Subcutaneous abdominal adipose tissue (tissue), 5 donors: ENCODE data around the gene NUP93.
"Not testable (repeated sequence)": the region's sequence is repeated elsewhere in the genome, so short reads cannot be mapped to it uniquely, and the experiment has no call there.

ENCODE experiments used
- H3K27ac ChIP-seq: one replicate; pipeline ENCODE4 v1.7.0; 2013; ENCODE audit warnings: low read depth, mild to moderate bottlenecking, inconsistent platforms, low read length, moderate library complexity
- H3K27me3 ChIP-seq, 5 donors: one replicate each; pipeline ENCODE4 v1.7.0; 2013; ENCODE audit warnings: low read length in 5 of 5, inconsistent platforms in 1 of 5; ENCODE audit not compliant: control insufficient read depth in 5 of 5, insufficient read depth in 4 of 5
- H3K36me3 ChIP-seq, 5 donors: one replicate each; pipeline ENCODE4 v1.7.0; 2013; ENCODE audit warnings: low read length in 5 of 5; ENCODE audit not compliant: control insufficient read depth in 5 of 5, insufficient read depth in 5 of 5
- H3K4me1 ChIP-seq, 5 donors: one replicate each; pipeline ENCODE4 v1.7.0; 2013; ENCODE audit warnings: low read length in 5 of 5, mild to moderate bottlenecking in 3 of 5, moderate library complexity in 1 of 5; ENCODE audit not compliant: control insufficient read depth in 5 of 5, insufficient read depth in 5 of 5
- H3K4me3 ChIP-seq, 5 donors: one replicate each; pipeline ENCODE4 v1.7.0; 2013; ENCODE audit warnings: low read length in 5 of 5, low read depth in 1 of 5
- H3K9ac ChIP-seq, 5 donors: one replicate each; pipeline ENCODE4 v1.7.0; 2013; ENCODE audit warnings: low read length in 5 of 5, mild to moderate bottlenecking in 4 of 5, moderate library complexity in 3 of 5
- H3K9me3 ChIP-seq, 5 donors: one replicate each; pipeline ENCODE4 v1.7.0; 2013; ENCODE audit warnings: low read length in 5 of 5; ENCODE audit not compliant: control insufficient read depth in 5 of 5
- donor health status: healthy.
- donor health status: healthy.
- donor health status: healthy.
- donor health status: healthy.
- donor health status: healthy.

Gene NUP93

GRCh38 chr16:56860226-56861020 is 130.5 kb downstream of the NUP93 start:
- Histone ChIP-seq H3K9ac (no peak overlapping the region), H3K27ac (no peak overlapping the region), H3K4me1 (peaks cover 0 to 5% (median 0%) of the 10 kb centered on the region in 5 donors)

DNA sequence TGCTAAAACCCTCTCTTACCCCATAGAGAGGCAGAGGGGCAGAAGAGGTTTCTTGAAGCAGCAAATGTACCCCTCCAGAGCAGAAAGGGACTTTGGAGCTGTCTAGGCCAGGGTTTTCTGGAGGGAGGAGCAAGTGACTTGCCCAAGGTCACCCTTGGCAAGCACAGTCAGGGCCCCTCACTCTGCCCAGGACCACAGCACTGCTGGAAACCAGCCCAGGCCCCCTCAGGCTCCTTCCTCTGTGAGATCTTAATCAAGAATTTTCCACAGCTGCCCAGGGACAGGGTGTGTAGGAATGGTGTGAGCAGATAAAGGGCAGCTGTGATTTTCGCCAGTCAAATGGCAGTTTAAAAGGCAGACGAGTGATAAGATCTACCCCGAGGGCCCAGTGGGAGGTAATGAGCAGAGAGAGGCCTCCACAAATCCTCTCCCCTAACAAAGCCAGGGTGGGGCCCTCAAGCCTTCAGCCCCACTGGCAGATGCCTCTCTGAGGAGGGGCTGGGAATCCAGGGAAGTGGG is 131.2 kb downstream of the NUP93 start:
- H3K27ac ChIP-seq: no peak overlapping the region

More at GRCh38 chr16:56860226-56861020, 130.5 kb downstream of the NUP93 start:
- no peaks in the 10 kb centered on the region for H3K9me3 ChIP-seq
- H3K4me3 ChIP-seq: no peak overlapping the region
- H3K27me3 ChIP-seq: peaks cover 0 to 3% (median 0%) of the 10 kb centered on the region in 5 donors
- H3K36me3 ChIP-seq: no peaks in the 10 kb centered on the region

GRCh38 chr16:56861756-56862155 is 131.8 kb downstream of the NUP93 start:
- no peak overlapping the region for H3K27ac ChIP-seq
- H3K9ac ChIP-seq: no peak overlapping the region
- H3K4me3 ChIP-seq: no peak overlapping the region
- H3K9me3 ChIP-seq: no peaks in the 10 kb centered on the region
- peaks cover 0 to 3% (median 0%) of the 10 kb centered on the region in 5 donors for H3K27me3 ChIP-seq
- peaks cover 0 to 5% (median 0%) of the 10 kb centered on the region in 5 donors for H3K4me1 ChIP-seq
- H3K36me3 ChIP-seq: no peaks in the 10 kb centered on the region

More for the DNA sequence above, 131.2 kb downstream of the NUP93 start:
- H3K9ac ChIP-seq: no peak overlapping the region
- no peak overlapping the region for H3K4me3 ChIP-seq
- peaks cover 0 to 5% (median 0%) of the 10 kb centered on the region in 5 donors for H3K4me1 ChIP-seq
- H3K9me3 ChIP-seq: no peaks in the 10 kb centered on the region
- no peaks in the 10 kb centered on the region for H3K36me3 ChIP-seq
- peaks cover 0 to 3% (median 0%) of the 10 kb centered on the region in 5 donors for H3K27me3 ChIP-seq

DNA sequence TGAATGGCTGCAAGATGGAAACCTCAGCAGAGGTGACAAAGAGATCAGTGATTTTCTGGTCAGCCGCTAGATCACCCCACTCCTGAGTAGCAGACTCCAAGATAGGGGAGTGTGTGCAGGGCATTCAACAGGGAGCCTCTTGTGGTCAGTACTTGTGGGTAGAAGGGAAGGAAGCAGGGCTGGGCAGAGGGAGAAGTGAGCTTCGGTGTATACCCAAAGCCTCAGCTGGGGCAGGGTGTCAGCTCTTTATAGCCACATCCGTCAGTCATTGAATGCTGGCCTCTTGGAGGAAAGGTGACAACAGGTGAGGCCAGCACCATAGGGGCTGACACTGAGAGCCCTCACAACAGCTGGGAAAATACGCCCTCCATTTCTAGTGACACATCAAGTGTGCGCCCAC is 132.8 kb downstream of the NUP93 start:
- Histone ChIP-seq H3K9me3 (no peaks in the 10 kb centered on the region), H3K27me3 (peaks cover 0 to 3% (median 0%) of the 10 kb centered on the region in 5 donors), H3K9ac (no peak overlapping the region), H3K4me1 (peaks cover 1 to 14% (median 5%) of the 10 kb centered on the region in 5 donors), H3K4me3 (no peak overlapping the region), H3K36me3 (no peaks in the 10 kb centered on the region), H3K27ac (no peak overlapping the region)

DNA sequence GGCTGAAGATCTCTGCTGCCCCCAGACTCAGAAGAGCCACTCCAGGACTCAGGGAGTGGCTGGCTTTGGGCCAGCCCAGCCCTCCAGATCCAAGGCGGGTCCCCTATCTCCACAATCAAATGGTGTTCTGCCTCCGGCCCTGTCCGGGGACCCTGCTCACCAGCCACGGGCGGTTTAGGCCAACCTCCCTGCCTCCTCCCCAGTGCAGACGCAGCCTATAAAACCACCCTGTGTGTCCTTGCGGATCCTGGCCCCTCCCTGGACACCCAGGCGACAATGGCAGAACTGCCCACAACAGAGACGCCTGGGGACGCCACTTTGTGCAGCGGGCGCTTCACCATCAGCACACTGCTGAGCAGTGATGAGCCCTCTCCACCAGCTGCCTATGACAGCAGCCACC is 135.0 kb downstream of the NUP93 start, which contains the start of gene SLC12A3:
Gene SLC12A3 (plus strand): TSS at position 248 of the 400 bp plus-strand sequence. CDS start 29 bp downstream, at position 277.
- H3K27ac ChIP-seq: no peak within 1 kb of the TSS
- H3K4me3 ChIP-seq: no peak within 1 kb of the TSS
- H3K9ac ChIP-seq: no peak within 1 kb of the TSS
- H3K4me1 ChIP-seq: peaks cover 1 to 15% (median 5%) of the 10 kb centered on the region in 5 donors
- no peaks in the 10 kb centered on the region for H3K27me3 ChIP-seq
- no peaks in the 10 kb centered on the region for H3K9me3 ChIP-seq
- no peaks in the 10 kb centered on the region for H3K36me3 ChIP-seq

- H3K4me3 ChIP-seq: no peak overlapping the region
Observed at GRCh38 chr16:56865394-56866062, 135.6 kb downstream of the NUP93 start.

DNA sequence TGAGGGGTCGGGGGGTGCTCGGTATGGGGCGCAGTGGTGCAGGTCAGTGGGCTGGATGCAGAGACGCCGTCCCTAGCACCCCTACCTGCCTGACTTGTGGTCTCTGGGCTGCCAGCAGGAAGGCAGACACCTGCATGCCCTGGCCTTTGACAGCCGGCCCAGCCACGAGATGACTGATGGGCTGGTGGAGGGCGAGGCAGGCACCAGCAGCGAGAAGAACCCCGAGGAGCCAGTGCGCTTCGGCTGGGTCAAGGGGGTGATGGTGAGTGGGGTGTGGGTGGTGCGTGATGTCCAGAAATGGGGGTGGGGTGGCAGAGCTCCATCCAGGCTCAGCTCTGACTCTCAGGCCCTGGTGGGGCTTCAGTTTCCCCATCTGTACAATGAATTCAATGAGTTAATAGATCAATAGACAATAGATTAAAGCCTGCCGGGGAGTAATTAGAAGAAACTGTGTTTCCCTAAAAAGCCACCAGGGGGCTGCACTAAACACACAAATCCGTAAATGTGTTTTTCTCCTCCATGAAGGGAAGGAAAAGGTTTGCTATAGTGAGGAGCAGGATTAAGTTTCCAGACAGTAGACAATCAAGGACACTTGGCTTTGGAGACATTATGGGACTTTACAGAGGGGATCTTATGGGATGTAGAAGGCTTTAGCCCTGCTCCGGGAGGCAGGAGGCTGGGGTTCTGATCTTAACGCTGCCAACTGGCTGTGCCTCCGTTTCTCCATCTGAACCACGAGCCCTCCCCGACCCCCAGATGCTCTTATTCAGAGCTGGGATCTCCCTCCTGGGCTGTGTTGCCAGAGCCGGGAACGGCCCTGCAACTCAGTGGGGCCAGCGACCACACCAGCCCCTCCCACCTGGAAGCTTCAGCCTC is 137.3 kb downstream of the NUP93 start:
- H3K9me3 ChIP-seq: no peaks in the 10 kb centered on the region
- H3K27me3 ChIP-seq: no peaks in the 10 kb centered on the region
- H3K36me3 ChIP-seq: no peaks in the 10 kb centered on the region
- H3K27ac ChIP-seq: no peak overlapping the region
- H3K9ac ChIP-seq: peak overlapping the region in 1 of 5 donors; percentile 62
- peaks cover 1 to 15% (median 8%) of the 10 kb centered on the region in 5 donors for H3K4me1 ChIP-seq
- H3K4me3 ChIP-seq: no peak overlapping the region

More at GRCh38 chr16:56865394-56866062, 135.6 kb downstream of the NUP93 start:
- Histone ChIP-seq H3K9ac (no peak overlapping the region), H3K27me3 (no peaks in the 10 kb centered on the region), H3K36me3 (no peaks in the 10 kb centered on the region), H3K4me1 (peaks cover 1 to 15% (median 5%) of the 10 kb centered on the region in 5 donors), H3K9me3 (no peaks in the 10 kb centered on the region), H3K27ac (no peak overlapping the region)

DNA sequence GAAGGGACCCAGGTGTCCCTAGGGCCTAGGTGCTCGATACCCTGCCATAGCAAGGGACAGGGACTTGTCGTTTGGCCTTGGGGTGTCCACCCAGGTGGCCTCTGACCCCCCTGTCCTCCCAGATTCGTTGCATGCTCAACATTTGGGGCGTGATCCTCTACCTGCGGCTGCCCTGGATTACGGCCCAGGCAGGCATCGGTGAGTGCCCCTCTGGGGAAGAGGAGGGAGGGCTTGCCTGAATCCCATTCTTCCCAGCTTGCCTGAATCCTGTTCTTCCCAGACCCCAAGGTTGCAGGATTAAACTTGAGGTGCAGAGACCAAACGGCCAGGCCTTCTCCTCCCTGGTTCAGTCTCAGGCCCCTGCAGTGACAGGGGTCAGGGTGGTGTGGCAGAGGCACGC is 138.2 kb downstream of the NUP93 start:
- no peaks in the 10 kb centered on the region for H3K27me3 ChIP-seq
- H3K27ac ChIP-seq: no peak overlapping the region
- no peak overlapping the region for H3K4me3 ChIP-seq
- peaks cover 1 to 19% (median 8%) of the 10 kb centered on the region in 5 donors for H3K4me1 ChIP-seq
- no peak overlapping the region for H3K9ac ChIP-seq
- H3K9me3 ChIP-seq: no peaks in the 10 kb centered on the region
- H3K36me3 ChIP-seq: no peaks in the 10 kb centered on the region

- H3K27ac ChIP-seq, H3K9ac ChIP-seq, H3K27me3 ChIP-seq, H3K9me3 ChIP-seq, H3K4me3 ChIP-seq, H3K36me3 ChIP-seq: not testable (repeated sequence)
- peaks cover 1 to 19% (median 8%) of the 10 kb centered on the region in 5 donors for H3K4me1 ChIP-seq
Observed at GRCh38 chr16:56868766-56869165, 138.8 kb downstream of the NUP93 start.
